Upper lobe of right lung (tissue), 1 donor: Measurements from ENCODE around the gene CD38. TPM values are rescaled to one million over a fixed set of nuclear protein-coding genes. Genes with fewer than 3 reads are reported as not detected.

Experiments used
- ATAC-seq: fragments of 200-7000 bp; cut with Tn5 transposase; one replicate; pipeline ENCODE4 v1.9.1; 2020; ENCODE audit warnings: mild to moderate bottlenecking, moderate library complexity
- DNase-seq: peaks from one replicate; pipeline ENCODE4 v3.0.0-alpha.2; 2020
- H3K27ac ChIP-seq: fragments of 200-600 bp; one replicate; pipeline ENCODE4 v1.8.0; 2022
- H3K27me3 ChIP-seq: fragments of 200-600 bp; one replicate; pipeline ENCODE4 v1.8.0; 2022; ENCODE audit warnings: mild to moderate bottlenecking
- H3K36me3 ChIP-seq: fragments of 200-600 bp; one replicate; pipeline ENCODE4 v1.8.0; 2022
- H3K4me1 ChIP-seq: fragments of 200-600 bp; one replicate; pipeline ENCODE4 v1.8.0; 2022
- H3K4me3 ChIP-seq: fragments of 200-600 bp; one replicate; pipeline ENCODE4 v1.8.0; 2022; ENCODE audit warnings: mild to moderate bottlenecking
- H3K9me3 ChIP-seq: fragments of 200-600 bp; one replicate; pipeline ENCODE4 v1.8.0; 2022
- intact Hi-C: fragments of 100-400 bp; cut with DNase I; formaldehyde crosslinking; loops from one replicate; pipeline ENCODE4 v1.11.0; 2022
- total RNA-seq: library from RNA; stranded (reverse); fragmentation: NEBNext Ultra II Directional; extraction: Animal tissue kit (Norgen Biotek cat#: 25700); gene quantifications from one replicate; pipeline ENCODE4 v1.2.1, GENCODE V29; 2021
- TF ChIP-seq, protein P1 (sequence below): fragments of 200-600 bp; IDR thresholded peaks from one replicate; pipeline ENCODE4 v1.8.0; 2022; ENCODE audit warnings: antibody characterized with exemption
- donor health status: DM: no; HTN: yes; CAD: no; lungs with severe emphysema.

CD38 gene
- total RNA-seq, 1 donor from 2014 or later = 2.4 TPM

- Histone ChIP-seq H3K9me3 (no peaks in the 10 kb centered on the region), H3K27ac (no peak overlapping the region), H3K27me3 (no peaks in the 10 kb centered on the region), H3K4me1 (no peaks in the 10 kb centered on the region), H3K36me3 (no peaks in the 10 kb centered on the region), H3K4me3 (no peak overlapping the region)
- intact Hi-C loops = no loop called here
- TF ChIP-seq, protein P1, sequence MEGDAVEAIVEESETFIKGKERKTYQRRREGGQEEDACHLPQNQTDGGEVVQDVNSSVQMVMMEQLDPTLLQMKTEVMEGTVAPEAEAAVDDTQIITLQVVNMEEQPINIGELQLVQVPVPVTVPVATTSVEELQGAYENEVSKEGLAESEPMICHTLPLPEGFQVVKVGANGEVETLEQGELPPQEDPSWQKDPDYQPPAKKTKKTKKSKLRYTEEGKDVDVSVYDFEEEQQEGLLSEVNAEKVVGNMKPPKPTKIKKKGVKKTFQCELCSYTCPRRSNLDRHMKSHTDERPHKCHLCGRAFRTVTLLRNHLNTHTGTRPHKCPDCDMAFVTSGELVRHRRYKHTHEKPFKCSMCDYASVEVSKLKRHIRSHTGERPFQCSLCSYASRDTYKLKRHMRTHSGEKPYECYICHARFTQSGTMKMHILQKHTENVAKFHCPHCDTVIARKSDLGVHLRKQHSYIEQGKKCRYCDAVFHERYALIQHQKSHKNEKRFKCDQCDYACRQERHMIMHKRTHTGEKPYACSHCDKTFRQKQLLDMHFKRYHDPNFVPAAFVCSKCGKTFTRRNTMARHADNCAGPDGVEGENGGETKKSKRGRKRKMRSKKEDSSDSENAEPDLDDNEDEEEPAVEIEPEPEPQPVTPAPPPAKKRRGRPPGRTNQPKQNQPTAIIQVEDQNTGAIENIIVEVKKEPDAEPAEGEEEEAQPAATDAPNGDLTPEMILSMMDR = no peak
- ATAC-seq = no peak
- DNase-seq = no peak
These were observed 113.2 kb downstream of the CD38 start for GRCh38 chr4:15891312-15891711.

GRCh38 chr4:15893962-15894361, 115.8 kb downstream of the CD38 start:
- Histone ChIP-seq H3K4me1 (no peaks in the 10 kb centered on the region), H3K27ac (no peak overlapping the region), H3K27me3 (no peaks in the 10 kb centered on the region), H3K4me3 (no peak overlapping the region), H3K9me3 (no peaks in the 10 kb centered on the region), H3K36me3 (no peaks in the 10 kb centered on the region)
- no peak for DNase-seq
- TF ChIP-seq, protein P1 = no peak
- intact Hi-C loops = no loop called here
- peak; percentile 89 for ATAC-seq

DNA sequence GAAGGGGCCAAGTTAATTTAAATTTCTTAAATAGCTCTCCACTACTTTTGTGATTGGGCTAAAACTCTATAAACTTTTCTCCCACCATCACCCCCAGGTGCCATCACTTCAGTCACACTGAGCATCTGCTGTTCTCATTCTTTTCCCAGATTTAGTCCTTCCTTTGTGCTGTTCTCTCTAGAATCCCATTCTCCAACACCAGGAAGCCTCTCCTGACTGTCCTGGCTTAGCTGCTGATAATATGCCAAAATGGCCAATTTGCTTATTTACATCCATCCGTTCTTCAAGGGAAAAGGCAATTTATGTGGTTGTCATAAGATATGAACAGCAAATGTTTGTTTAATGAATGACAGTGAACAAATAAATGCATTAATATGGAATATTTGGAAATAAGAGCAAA, 116.3 kb downstream of the CD38 start:
- intact Hi-C loops = no loop called here
- DNase-seq (no peak), ATAC-seq (no peak)
- H3K9me3 ChIP-seq = no peaks in the 10 kb centered on the region
- no peaks in the 10 kb centered on the region for H3K36me3 ChIP-seq
- no peak overlapping the region for H3K27ac ChIP-seq
- TF ChIP-seq, protein P1 = no peak
- no peaks in the 10 kb centered on the region for H3K27me3 ChIP-seq
- H3K4me3 ChIP-seq = no peak overlapping the region
- no peaks in the 10 kb centered on the region for H3K4me1 ChIP-seq

GRCh38 chr4:15894921-15895916, 117.1 kb downstream of the CD38 start:
- Histone ChIP-seq H3K4me1 (no peaks in the 10 kb centered on the region), H3K27me3 (no peaks in the 10 kb centered on the region), H3K4me3 (no peak overlapping the region), H3K9me3 (no peaks in the 10 kb centered on the region), H3K27ac (no peak overlapping the region), H3K36me3 (no peaks in the 10 kb centered on the region)
- ATAC-seq = no peak
- TF ChIP-seq, protein P1 = no peak
- intact Hi-C loops = no loop called here
- no peak for DNase-seq

- ATAC-seq = no peak
- H3K4me3 ChIP-seq = no peak overlapping the region
- intact Hi-C loops = no loop called here
- no peaks in the 10 kb centered on the region for H3K36me3 ChIP-seq
- no peaks in the 10 kb centered on the region for H3K27me3 ChIP-seq
- H3K4me1 ChIP-seq = no peaks in the 10 kb centered on the region
- DNase-seq = no peak
- TF ChIP-seq, protein P1 = no peak
- no peaks in the 10 kb centered on the region for H3K9me3 ChIP-seq
- H3K27ac ChIP-seq = no peak overlapping the region
These were observed 119.4 kb downstream of the CD38 start for GRCh38 chr4:15897577-15897976.
